ENCODE results near the gene ROR2.
A peak's percentile ranks its signal among the peaks of the same experiment; 100 is the strongest.

ROR2 gene

DNA sequence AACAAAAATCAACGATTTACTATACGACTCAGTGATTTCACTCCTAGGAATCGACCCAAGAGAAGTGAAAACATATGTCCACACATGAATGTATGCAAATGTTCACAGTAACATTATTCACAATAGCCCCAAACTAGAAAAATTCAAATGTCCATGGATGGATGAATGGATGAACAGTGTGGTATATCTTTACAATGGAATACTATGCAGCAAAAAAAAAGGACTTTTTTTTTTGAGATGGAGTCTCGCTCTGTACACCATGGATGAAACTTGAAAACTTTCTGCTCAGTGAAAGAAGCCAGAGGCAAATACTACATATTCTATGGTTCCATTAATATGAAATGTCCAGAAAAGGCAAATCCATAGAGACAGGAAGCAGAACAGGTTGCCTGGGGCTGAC is 233.8 kb downstream of the ROR2 start:
- Mint-ChIP-seq H3K4me1 (peaks cover 5% of the 10 kb centered on the region), H3K9me3 (peaks cover 3% of the 10 kb centered on the region), H3K36me3 (ENCODE audit: low read depth) (peaks cover 5% of the 10 kb centered on the region), H3K27me3 (ENCODE audit: low read depth) (no peaks in the 10 kb centered on the region), H3K4me3 (no peak overlapping the region), H3K27ac (no peak overlapping the region)
- TF ChIP-seq, protein P1, sequence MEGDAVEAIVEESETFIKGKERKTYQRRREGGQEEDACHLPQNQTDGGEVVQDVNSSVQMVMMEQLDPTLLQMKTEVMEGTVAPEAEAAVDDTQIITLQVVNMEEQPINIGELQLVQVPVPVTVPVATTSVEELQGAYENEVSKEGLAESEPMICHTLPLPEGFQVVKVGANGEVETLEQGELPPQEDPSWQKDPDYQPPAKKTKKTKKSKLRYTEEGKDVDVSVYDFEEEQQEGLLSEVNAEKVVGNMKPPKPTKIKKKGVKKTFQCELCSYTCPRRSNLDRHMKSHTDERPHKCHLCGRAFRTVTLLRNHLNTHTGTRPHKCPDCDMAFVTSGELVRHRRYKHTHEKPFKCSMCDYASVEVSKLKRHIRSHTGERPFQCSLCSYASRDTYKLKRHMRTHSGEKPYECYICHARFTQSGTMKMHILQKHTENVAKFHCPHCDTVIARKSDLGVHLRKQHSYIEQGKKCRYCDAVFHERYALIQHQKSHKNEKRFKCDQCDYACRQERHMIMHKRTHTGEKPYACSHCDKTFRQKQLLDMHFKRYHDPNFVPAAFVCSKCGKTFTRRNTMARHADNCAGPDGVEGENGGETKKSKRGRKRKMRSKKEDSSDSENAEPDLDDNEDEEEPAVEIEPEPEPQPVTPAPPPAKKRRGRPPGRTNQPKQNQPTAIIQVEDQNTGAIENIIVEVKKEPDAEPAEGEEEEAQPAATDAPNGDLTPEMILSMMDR (IDR thresholded peaks at IDR 0.05; ENCODE audit: unreplicated experiment in 3 of 3): no peak

DNA sequence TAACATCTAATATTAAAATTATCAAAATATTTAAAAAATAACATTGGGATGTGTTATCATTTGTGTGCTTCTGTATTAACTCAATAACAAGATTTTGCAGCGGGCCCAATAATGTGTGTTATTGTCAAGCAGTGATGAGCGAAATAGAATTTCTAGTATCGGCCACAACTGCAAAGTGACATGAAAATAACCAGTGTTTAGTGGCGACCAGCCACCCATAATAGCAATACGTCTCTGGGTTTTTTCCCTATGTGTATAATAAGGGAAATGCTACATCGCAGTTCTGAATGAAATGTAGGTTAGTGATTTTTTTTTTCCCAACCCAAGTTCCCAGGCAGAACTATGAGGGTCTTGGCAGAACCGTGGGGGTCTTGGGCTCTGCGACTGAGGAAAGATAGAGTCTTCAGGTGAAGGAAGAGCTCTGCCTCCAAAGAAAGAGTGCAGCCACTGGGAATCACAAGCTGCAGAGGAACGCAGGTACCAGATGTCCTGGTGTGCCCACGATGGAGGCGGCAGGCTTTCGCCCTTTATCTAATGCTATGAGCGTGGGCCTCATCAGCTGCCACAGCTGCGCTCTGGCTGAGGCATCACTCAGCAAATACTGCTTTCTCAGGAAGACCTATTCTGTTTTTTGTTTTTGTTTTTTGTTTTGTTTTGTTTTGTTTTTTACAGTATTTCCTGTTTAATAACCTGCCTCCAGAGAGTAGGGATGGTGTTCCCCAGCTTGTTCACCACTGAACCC is 235.0 kb downstream of the ROR2 start:
- Mint-ChIP-seq H3K27me3 (ENCODE audit: low read depth) (no peaks in the 10 kb centered on the region), H3K36me3 (ENCODE audit: low read depth) (peaks cover 5% of the 10 kb centered on the region), H3K9me3 (peaks cover 3% of the 10 kb centered on the region), H3K4me1 (peaks cover 5% of the 10 kb centered on the region), H3K4me3 (peak overlapping the region in 2 of 3 experiments; percentile 29 to 40), H3K27ac (no peak overlapping the region)
- TF ChIP-seq, protein P1 (IDR thresholded peaks at IDR 0.05; ENCODE audit: unreplicated experiment in 3 of 3): no peak

DNA sequence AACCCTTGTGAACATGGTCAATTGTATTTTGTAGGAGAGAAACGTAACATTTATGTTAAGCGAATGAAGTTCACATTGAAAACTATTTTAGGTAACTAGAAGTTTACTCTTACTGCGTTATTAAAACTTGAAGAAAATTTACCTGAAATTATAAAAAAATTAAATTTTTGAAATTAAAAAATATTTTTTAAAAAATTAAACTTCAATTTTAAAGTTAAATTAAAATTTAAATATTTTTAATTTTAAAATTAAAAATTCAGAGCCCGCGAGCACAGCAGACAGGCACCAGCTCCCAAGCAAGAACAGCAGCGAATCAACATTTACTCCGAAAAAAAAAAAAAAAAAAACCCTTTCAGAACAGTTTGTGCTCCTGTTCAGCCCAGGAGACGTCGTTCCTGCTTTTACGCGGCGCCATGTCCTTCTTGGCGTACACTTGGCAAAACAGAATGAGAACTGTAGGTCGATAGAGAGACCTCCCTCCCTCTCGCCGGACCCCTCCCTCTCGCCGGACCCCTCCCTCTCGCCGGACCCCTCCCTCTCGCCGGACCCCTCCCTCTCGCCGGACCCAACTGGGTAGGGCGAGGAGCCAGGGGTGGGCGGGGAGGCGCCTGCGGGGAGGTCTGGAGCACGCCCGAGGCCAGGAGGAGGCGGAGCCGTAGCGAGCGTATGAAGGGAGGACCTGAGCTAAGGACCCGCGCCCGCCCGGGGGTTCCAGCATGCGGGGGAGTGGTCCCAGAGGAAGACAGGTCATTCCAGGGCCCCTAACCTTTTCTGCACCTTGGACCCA is 235.8 kb downstream of the ROR2 start:
- Mint-ChIP-seq H3K27ac (no peak overlapping the region), H3K27me3 (ENCODE audit: low read depth) (no peaks in the 10 kb centered on the region), H3K4me3 (peak overlapping the region; percentile 53 to 67 (median 65)), H3K4me1 (peaks cover 5% of the 10 kb centered on the region), H3K9me3 (peaks cover 3% of the 10 kb centered on the region), H3K36me3 (ENCODE audit: low read depth) (peaks cover 5% of the 10 kb centered on the region)
- TF ChIP-seq, protein P1 (IDR thresholded peaks at IDR 0.05; ENCODE audit: unreplicated experiment in 3 of 3): no peak

- TF ChIP-seq, protein P1 (IDR thresholded peaks at IDR 0.05; ENCODE audit: unreplicated experiment in 3 of 3): no peak
- peaks cover 3% of the 10 kb centered on the region for H3K9me3 Mint-ChIP-seq
Observed at GRCh38 chr9:91712811-91713210, 237.2 kb downstream of the ROR2 start.

DNA sequence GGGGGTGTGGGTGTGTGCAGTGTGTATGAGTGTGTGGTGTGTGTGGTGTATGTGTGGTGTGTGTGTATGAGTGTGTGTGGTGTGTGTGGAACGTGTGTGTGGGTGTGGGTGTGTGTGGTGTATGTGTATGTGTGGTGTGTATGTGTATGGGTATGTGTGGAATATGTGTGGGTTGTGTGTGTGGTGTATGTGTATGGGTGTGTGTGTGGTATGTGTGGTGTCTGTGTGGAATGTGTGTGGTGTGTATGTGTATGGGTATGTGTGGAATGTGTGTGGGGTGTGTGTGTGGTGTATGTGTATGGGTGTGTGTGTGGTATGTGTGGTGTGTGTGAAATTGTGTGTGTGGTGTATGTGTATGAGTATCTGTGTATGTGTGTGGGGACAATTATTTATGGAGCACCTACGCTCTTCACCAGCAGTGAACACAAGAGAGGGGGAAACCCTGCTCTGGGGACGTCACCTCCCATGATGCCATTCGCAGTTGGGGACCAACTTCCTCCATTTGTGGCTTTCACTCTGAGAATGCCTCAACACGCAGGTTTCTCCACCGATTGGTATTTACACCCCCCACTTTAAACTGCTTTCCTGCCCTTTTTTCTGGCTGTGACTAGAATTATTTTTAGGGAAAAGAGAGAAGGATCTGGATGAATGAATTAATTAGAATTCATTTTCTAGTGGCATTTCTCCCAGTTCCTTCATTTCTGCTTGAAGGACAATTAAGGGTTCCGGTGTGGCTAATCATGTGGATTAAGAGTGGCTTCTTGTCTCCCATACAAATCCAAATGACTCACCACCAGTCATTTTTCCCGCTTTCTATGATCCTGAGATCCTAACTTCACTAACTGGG is 238.1 kb downstream of the ROR2 start:
- Mint-ChIP-seq H3K4me3 (no peak overlapping the region), H3K27me3 (ENCODE audit: low read depth) (no peaks in the 10 kb centered on the region), H3K4me1 (peaks cover 5% of the 10 kb centered on the region), H3K27ac (no peak overlapping the region), H3K36me3 (ENCODE audit: low read depth) (no peaks in the 10 kb centered on the region), H3K9me3 (peaks cover 3% of the 10 kb centered on the region)
- TF ChIP-seq, protein P1 (IDR thresholded peaks at IDR 0.05; ENCODE audit: unreplicated experiment in 3 of 3): no peak

More at GRCh38 chr9:91712811-91713210, 237.2 kb downstream of the ROR2 start:
- H3K36me3 Mint-ChIP-seq (ENCODE audit: low read depth): peaks cover 3% of the 10 kb centered on the region
- H3K27me3 Mint-ChIP-seq (ENCODE audit: low read depth): no peaks in the 10 kb centered on the region
- H3K4me1 Mint-ChIP-seq: peaks cover 5% of the 10 kb centered on the region
- peak overlapping the region in 1 of 3 experiments; percentile 41 for H3K4me3 Mint-ChIP-seq
- no peak overlapping the region for H3K27ac Mint-ChIP-seq
